GM18498 (cell line): Measurements from ENCODE around the gene NOTCH1.

Source experiments
- ATAC-seq: cut with Tn5 transposase; IDR thresholded peaks from one replicate; pipeline ENCODE4 v1.9.1; 2021; ENCODE audit warnings: mild to moderate bottlenecking, moderate library complexity; ENCODE audit not compliant: unreplicated experiment

The NOTCH1 gene

DNA sequence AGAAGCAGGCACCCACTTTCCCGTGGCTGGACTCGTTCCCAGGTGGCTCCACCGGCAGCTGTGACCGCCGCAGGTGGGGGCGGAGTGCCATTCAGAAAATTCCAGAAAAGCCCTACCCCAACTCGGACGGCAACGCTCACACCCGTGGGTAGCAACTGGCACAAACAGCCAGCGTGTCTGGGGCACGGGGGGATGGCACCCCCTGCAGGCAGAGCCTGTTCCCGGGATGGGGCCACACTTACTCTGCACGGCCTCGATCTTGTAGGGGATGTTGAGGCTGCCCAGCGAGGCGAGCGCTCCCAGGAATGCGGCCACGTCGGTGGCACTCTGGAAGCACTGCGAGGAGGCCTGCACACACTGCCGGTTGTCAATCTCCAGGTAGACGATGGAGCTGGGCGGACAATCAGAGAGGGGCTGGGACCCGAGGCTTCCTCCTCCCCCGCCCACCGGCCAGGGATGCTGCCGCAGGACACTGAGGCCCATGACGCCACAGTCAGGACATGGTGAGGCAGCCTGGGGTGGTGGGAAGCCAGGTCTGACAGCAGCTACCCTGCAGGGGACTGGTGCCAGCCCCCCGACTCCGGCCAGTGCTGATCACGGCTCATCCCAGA lies 42.8 kb downstream of the NOTCH1 start:
- no peak for ATAC-seq

DNA sequence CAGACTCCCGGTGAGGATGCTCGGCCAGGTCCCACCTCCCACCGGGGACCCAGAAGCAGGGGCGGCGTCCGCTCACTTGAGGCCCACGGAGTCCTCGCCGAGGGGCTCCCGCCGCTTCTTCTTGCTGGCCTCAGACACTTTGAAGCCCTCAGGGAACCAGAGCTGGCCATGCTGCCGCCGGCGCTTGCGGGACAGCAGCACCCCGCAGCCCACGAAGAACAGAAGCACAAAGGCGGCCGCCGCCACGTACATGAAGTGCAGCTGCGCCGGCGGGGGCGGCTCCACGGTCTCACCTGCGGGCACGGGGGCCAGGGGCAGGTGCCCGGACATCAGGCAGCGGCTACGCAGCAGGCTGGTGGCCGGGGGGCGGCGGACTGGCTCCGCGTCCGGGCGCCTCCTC lies 43.7 kb downstream of the NOTCH1 start:
- ATAC-seq, result no peak

DNA sequence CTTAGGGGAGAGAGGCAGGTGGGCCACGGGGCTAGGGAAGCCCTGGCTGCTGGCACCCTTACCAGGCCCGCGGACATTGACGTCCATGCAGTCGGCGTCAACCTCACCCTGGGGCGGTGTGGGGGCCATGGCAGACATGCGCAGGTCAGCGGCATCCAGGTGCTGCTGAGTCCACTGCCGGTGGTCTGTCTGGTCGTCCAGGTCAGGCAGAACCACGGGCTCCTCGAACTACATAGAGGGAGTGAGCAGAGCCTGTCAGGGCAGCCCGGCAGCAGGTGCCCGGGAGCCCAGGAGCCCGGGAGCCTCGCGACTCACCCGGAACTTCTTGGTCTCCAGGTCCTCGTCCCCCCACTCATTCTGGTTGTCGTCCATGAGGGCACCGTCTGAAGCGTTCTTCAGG lies 44.2 kb downstream of the NOTCH1 start:
- ATAC-seq, result no peak

DNA sequence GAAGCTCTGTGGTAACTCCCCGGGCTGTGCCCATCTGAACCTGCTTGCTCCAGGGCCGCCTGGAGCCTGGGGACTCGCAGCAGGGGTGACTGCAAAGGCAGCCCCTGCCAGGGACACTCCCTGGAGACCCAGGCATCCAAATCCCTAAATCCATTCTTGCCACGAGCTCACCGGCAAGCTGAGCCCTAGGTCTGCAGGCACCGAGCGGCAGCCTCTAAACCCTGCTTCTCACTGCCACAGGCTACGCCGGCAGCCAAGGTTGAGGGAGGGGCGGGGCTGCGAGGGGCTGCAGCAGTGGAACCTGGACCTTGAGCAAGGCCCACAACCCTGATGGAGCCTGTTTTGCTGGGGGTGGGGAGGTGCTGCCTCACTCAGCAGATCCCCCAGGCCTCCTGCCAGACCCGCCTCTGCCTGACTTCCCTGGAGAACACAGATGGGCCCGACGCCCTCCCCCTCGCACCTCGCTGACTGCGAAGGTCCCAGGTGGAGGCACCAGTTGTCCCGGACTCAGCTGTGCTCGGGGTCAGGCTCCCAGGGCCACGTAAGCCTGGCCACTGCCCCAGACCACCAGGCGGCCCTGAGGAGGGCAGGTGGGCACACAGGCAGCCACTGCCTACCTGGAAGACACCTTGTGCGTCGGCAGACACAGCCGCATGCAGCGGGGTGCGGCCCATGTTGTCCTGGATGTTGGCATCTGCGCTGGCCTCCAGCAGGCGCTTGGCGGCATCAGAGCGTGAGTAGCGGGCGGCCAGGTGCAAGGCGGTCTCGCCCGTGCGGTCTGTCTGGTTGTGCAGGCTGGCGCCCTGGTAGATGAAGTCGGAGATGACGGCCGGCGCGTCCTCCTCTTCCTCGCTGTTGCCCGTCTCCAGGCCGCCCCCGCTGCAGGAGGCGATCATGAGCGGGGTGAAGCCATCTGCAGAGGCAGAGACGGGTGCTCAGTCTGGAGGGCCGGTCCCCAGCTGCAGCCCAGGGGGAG lies 45.6 kb downstream of the NOTCH1 start:
- no peak for ATAC-seq

DNA sequence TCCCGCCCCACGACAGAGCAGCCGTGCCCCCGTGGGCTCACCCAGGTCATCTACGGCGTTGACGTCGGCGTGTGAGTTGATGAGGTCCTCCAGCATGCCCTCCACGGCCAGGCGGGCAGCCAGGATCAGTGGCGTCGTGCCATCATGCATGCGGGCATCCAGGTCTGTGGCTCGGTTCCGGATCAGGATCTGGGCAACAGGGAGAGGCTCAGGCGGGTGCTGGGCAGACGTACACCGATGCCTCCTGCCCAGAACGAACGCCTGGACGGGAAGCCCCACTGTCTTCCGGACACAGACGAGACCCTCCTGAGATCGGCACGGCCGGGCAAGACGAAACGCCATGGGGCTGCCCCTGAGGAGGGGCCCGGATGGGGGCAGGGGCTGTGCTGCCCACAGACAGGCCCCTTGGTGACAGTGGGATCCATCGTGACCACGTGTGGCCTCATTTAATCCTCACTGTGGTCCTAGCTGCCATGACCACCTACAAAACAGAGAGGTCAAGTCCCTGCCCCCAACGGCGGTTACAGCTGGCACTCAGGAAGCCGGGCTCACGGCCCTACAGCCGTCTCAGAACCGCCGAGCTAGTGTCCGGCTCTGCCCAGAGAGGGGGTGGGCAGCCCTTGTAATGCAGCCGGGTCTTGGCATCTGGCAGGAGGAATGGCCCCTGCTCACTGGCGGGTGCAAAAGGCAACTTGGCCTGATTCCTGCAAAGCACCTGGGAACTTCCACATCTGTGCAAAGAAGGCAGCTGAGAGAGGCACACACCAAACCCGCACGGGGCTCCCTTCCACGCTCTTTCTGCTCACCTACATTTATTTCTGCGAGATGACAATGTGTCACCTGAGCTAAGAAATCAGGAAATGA lies 46.5 kb downstream of the NOTCH1 start:
- no peak for ATAC-seq

DNA sequence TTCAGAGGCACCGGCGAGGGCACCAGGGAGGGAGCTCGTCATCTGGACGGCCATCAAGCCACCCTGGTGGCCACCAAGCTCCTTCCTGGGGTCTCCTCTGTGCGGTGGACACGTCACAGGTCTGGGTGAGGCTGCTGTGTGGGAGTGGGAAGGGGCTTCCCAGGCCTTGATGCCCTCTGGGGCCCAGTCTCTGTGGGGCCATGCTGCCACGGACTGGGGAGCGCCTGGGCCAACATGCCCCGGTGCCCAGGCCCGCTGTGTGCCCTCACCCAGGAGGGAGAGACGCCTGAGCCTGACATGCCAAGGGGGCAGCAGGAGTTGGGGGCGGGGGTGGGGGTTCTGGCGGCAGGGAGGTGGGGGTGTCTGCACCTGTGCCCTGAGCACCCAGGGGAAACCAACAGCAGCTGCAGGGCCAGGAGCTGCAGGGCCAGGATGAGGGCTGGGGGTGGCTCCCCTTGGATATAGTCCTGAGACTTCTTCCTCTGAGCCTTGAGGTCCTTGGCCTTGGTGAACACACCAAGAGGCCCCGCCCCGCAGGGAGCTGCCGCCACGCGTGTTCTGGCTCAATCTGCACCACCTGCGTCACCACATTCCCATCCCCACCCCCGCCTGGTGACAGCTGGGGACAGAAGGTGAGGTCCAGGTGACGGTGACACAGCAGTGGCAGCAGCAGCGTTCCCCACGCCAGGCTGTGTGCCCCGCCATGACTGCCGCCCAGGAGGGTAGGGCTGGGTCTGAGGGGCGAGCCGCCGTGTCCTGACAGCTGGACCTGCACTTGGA lies 47.7 kb downstream of the NOTCH1 start:
- no peak for ATAC-seq

DNA sequence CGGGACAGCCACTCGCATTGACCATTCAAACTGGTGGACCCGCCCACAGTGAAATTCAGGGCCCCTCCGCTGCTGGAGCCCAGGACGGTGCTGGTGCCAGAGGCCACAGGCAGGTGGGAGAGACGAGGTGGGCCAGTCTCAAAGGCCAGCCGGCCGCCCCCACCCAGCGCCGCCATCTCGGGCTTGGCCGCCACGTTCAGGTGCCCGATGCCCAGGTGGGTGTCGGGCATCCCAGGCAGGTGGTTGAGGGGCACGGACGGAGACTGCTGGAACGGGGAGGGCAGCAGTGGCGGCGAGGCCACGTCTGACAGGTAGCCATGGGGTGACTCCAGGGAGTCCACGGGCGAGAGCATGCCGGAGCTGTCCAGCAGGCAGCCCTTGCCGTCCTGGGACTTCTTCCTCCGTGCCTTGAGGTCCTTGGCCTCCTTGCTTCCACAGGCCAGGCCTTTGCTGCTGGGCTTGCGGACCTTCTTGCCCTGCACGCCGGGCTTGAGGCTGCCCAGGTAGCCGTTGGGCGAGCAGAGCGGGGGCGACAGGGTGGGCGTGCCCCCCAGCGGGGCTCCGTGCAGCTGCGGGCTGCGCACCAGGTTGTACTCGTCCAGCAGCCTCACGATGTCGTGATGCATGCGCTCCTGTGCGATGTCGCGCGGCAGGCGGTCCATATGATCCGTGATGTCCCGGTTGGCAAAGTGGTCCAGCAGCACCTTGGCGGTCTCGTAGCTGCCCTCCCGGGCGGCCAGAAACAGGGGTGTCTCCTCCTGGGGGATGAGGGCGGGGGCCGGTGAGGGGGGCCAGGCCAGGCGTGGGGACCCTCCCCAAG lies 48.8 kb downstream of the NOTCH1 start:
- no peak for ATAC-seq

DNA sequence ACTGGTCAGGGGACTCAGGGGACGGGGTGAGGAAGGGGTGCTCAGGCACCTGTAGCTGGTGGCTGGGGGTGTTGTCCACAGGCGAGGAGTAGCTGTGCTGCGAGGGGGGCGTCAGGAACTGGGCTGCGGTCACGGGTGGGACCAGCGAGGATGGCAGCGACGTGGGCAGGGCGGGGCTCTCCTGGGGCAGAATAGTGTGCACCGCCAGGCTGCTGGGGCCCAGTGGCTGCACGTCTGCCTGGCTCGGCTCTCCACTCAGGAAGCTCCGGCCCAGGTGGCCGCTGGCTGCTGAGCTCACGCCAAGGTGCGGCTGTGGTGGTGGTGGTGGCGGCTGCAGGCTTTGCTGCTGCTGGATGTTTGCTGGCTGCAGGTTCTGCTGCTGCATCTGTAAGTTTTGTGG lies 49.7 kb downstream of the NOTCH1 start:
- no peak for ATAC-seq

DNA sequence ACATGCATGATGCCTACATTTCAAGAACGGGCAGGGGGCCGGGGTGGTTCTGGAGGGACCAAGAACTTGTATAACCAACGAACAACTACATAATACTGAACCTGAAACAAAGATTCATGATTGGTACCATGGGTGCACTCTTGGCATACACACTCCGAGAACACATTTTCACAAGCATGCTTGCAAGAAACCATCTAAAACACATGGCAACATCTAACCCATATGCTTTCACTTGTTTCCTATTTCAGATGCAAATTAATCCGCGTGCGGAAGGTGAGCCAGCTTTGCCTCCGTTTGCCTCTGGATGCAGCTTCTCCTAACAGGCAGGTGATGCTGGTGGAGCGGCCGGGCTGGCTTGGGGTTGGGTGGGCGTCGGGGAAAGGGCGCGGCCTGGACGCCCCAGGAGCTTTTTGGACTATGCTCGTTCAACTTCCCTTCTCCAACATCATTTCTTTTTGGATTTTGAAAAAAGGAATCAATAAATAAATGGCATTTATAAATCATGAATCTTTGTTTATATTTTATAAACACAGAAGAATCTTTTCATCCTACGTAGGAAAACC lies 50.5 kb downstream of the NOTCH1 start:
- no peak for ATAC-seq

DNA sequence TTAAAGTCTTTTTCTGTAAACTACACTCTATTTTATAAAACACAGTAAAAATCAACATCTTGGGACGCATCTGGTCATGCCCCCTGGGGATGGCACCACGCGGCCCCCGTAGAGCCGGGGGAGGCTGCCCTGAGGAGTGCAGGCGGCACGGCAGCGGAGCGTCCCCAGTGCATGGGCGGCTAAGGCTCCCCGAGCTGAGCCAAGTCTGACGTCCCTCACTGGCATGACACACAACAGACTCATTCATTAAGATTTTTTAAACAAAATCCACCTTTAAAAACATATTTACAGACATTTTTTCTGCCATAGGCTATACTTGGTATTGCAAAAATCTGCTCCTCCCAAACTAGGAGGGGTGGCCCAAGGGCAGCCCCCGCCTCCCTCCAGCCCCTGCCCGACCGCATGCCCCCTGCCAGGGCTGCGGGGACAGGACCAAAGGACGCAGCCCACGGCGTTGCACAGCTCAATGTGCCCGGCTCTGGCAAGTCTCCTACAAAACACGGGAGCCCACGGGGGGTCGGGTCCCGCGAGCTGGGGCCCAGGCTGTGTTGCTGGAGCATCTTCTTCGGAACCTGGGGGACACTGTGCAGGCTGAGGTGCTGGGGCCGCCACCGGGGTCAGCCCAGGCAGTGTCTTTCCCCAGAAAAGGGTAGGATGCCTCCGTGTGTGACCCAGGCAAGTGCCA lies 51.2 kb downstream of the NOTCH1 start:
- ATAC-seq, result no peak

DNA sequence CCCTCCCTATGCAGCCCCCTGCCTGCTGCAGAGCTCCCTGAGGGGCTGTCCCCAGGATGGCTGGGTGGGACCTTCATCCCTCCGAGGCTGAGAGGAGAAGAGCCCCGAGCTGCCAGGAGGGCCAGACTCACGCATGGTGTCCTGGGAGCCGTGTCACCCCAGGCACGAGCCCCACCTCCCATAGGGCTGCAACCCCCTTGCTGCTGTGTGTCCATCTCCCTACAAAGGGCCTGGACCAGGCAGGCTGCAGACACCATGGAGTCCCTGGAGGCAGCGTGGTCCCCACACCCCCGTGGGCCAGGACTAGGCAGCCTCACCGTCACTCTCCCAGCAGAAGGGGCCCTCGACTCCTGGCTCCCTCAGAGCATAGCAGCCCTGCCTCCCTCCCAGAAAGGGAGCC lies 51.8 kb downstream of the NOTCH1 start:
- ATAC-seq, result no peak

DNA sequence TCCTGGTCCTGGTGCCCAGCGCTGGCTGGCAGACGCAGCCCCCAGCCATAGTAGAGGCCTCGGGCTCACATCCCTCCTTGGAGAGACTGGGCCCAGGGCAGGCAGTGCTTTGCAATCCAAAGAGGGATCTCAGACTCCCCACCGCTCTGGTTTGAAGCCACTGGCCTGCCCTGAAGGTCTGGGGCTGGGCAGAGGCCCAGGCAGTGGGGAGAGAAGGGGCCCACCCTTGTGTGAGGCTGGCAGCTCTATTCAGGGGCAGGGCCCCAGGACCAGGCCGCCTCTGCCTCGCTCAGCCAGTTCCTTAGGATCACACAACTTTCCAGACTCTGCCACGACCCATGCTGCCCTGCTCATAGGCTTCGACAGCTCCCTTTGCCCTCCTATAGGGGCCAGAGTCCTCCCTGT lies 52.3 kb downstream of the NOTCH1 start:
- ATAC-seq, result no peak

DNA sequence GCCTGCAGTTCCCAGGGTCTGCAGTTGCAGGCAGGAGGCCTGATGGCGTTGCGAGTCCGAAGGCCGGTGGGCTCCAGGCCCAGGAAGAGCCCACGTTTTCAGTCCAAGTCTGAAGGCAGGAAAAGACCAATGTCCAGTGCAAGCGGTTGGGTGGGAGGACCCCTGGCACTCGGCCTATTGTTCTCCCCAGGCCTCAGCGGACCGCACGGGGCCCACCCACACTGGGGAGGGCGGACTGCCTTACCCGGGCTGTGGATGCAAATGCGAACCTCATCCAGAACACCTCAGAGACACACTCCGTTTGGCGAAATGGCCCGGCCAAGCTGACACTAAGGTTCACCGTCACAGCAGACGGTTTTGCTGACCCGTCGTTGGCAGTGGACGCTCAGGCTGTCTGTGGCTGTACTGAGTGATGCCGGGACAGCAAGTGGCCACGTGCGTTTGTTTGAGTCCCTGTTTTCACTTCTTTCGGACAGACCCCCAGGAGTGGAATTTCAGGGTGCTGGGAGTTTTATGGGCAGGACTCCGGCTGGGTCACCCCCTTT lies 52.8 kb downstream of the NOTCH1 start:
- no peak for ATAC-seq

DNA sequence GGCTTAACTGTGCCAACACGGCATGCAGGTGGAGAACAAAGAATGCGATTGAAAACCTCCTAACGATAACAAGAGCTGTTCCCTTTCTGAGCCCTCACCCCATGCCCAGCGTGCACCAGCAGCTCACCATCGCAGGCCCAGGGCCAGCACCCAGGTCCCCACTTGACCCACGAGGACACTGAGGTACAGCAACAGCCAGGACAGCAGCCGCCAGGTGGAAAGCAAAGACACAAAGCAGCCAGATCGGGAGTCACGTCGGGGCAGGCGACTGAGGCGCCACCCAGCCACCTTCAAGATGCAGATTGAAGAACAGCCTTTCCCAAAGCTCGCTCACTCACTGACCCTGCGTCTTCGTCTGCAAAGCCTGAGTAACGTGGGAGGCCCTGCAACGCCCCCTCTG lies 56.1 kb downstream of the NOTCH1 start:
- no peak for ATAC-seq

DNA sequence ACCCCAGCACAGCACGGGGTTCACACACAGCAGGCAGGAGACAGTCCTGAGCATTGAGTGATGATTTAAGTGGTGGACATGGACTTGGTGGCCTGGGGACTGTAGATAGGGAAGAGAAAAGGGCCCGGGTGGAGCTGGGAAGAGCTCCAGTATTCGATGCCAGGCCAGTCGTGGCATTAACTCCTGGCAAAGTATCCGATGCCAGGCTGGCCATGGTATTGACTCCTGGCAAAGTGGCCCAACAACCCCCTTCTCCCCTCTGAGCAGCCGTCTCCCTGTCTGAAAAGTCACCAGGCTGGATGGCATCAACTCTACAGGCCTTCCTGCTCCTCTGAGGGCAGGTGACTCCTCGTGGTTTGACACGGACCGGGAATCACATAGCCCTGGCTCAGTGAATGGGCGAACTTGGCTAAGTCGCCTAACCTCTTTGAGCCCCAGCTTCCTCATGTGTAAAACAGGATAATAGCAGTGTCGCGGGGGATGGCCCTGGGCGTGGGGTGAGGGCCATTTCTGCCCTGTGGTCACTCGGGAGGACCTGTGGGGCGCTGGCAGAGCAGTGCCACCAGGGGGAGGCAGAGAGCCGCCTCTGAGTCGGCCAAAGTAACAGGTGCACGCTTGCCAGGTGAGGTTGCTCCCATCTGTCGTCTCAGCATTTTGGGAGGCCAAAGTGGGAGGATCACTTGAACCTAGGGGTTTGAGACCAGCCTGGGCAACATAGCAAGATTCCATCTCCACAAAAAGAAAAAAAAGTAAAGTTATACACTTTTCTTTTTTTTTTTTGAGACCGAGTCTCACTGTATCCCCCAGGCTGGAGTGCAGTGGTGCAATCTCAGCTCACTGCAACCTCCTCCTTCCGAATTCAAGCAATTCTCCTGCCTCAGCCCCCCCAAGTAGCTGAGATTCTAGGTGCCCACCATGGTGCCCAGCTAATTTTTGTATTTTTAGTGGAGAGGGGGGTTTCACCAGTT lies 57.3 kb downstream of the NOTCH1 start:
- ATAC-seq, result no peak

DNA sequence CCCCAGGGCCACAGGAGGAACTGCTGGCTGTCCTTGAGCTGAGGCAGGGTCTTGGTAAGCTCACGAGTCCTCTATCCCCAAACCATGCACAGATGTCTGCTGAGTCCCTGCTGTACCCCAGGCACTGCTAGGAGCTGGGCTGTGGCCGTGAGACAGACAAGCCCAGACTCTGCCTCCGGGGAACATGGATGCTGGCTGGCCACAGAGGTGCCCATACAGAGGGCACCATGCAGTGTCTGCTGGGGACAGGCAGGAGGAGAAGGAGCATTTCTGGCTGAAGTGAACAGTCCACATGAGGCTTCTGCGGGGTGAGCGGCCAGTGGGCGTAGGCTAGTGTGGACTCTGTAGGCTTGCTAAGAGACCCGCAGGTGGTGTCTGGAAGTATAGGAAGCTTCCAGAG lies 58.2 kb downstream of the NOTCH1 start:
- no peak for ATAC-seq

DNA sequence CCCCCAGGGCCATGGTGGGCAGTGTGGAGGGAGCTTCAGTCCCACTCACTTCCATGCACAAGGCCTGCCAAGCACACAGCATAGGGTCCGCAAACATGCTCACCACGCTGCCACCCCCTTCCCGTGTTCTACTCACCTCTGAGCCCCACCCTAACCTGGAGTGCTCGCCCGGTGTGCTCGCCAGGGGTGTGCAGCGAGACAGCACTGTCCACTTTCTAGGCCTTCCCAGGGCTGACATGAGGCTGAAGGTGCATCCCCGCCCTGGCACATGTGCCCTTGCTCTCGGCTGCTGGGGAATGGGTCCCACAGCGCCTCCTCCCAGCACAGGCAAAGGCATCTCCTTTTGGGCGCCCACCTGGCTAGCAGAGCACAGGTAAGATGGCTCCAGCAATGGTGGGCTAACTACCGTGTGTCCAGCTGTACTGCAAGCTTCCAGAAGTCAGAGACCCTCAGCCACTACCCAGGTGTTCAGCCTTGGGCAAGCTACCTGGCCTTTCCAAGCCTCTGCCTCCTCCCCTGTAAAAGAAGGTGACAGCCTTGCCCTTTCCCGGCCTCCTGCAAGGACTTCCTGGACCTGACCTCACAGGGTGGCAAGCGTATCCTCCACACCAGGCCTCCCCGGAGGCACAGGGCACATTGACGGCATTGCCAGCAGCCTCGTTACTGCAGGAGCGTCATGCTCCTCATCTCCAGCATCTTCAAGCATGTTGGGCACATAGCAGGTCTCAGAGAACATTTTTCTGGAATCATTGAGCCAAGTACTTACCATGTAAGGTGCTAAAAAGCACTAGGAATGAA lies 58.8 kb downstream of the NOTCH1 start:
- no peak for ATAC-seq
